ENCODE measurements around the gene ANXA9. TPM values are rescaled to one million over a fixed set of nuclear protein-coding genes. Genes with fewer than 3 reads are reported as not detected.

The ANXA9 gene, protein sequence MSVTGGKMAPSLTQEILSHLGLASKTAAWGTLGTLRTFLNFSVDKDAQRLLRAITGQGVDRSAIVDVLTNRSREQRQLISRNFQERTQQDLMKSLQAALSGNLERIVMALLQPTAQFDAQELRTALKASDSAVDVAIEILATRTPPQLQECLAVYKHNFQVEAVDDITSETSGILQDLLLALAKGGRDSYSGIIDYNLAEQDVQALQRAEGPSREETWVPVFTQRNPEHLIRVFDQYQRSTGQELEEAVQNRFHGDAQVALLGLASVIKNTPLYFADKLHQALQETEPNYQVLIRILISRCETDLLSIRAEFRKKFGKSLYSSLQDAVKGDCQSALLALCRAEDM
- 1 to 10 TPM; 7.7 to 9.7 (median 8.6) TPM for polyA plus RNA-seq (ENCODE audit: insufficient read depth in 1 of 5, insufficient read length in 5 of 5, low replicate concordance in 1 of 5)
- long read RNA-seq, donor 1, result 0 reads
- long read RNA-seq, donor 2, result 0 reads
- long read RNA-seq, donor 3, partial matches to known transcripts, result 14 of 14 reads
- long read RNA-seq, donor 3, other reads (novel, unspliced or antisense), result 0 of 14 reads
- long read RNA-seq, donor 4, result 0 reads
- long read RNA-seq, donor 5, partial matches to known transcripts, result 6 of 6 reads
- long read RNA-seq, donor 5, other reads (novel, unspliced or antisense), result 0 of 6 reads
- long read RNA-seq, donor 6, partial matches to known transcripts, result 48 of 49 reads
- long read RNA-seq, donor 6, other reads (novel, unspliced or antisense), result 0 of 49 reads
- long read RNA-seq, donor 7, partial matches to known transcripts, result 57 of 57 reads
- long read RNA-seq, donor 7, other reads (novel, unspliced or antisense), result 0 of 57 reads
- long read RNA-seq, donor 8, partial matches to known transcripts, result 15 of 15 reads
- long read RNA-seq, donor 8, other reads (novel, unspliced or antisense), result 0 of 15 reads

DNA sequence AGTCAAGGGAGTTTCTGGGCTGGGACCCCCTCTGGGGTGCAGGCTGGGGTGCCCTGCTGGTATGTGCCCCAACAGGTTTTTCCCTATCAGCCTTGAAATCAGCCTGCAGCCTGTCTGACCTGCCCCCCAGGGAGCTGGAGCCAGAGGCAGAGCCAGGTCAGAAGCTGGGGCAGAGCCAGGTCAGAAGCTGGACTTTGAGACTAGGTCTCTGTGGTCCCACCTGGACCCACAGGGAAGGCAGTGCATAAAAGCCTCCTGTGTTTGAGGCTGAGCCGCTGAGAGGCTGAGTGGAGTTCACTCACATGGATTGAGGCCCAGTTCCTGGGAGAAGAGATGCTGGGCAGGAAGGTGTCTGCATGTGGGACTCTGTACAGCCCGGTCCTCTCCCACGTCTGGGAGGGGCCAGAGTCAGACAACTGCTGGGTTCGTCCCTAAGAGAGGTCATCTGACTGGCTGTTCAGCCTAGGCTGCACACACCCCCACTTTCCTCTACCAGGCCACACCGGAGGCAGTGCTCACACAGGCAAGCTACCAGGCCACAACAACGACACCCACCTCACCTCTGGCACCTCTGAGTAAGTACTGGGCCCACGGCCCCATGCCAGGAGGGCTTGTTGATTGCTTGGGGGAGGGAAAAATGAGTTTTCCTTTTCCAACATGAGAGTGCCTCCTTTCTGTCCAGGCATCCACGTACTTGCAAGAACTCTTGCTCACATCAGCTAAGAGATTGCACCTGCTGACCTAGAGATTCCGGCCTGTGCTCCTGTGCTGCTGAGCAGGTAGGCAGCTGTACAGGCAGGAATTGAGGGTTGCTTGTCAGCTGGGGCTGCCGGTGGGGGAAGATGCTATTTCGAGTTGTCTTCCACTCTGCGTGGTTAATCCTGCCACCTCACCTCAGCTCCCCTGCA is at the start of gene ANXA9:
Gene ANXA9, plus strand, starts transcription at position 488 of the 908 bp plus-strand sequence. CDS start 814 bp downstream, outside the sequence.
- DNase-seq, result no peak

- DNase-seq, result no peak
Observed at GRCh38 chr1:150944856-150945255, 37.2 kb upstream of the ANXA9 start.

DNA sequence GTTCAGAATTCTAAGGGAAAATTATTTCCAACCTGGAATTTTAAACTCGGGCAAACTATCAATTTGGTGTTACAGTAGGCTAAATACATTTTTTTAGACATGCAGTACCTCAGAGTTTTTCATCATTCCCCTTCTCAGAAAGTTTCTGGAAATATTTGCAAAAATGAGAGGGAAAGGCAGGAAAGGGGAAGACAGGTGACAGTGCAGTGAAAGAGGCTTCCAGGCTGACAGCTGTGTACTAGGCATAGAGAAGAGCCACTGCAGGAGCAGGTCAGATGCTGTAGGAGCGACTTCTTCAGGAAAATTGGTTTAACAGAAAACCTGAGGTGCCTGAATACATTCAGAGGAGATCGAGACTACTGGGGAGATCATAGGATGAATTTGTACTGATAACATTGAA is 27.4 kb upstream of the ANXA9 start:
- no peak for DNase-seq

DNA sequence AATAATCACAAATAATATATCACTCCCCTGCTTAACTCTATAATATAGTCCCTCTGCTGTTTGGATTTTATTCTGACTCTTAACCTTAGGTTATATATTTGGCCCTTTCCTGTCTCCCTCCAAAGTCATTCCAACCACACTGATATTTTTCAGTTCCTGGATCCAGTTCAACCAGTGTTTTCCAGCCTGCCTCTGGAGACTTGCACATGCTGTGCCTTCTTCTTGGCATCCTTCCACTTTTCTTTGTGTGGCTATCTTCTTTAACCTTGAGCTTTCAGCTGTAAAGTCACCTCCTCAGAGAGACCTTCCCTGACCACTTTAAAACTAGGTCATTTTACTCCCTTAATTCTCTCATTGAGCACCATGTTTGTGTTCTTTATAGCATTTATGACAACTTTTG is 26.8 kb upstream of the ANXA9 start:
- DNase-seq, result no peak

- no peak for DNase-seq
Observed at GRCh38 chr1:150957666-150958065, 24.4 kb upstream of the ANXA9 start.

- DNase-seq, result no peak
Observed at GRCh38 chr1:150960646-150961045, 21.4 kb upstream of the ANXA9 start.

DNA sequence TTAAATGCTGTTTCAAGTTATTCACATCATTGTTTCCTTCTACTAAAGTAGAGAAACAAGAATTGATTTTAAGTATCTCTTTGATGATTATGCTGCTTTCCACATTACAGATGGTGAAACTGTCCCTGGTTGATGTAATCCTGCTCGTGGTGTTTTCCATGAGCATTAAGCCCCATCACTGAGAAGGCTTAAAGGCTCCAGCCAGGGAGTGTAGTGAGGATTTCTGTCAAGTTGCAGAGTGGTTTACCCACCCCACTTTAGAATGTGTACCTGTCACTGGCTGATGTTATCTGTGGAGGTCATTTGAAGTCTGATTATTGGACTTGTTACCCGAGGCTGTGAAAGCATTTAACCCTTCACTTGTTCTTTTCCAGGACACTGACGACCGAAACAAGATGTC is 20.3 kb upstream of the ANXA9 start:
- DNase-seq, result no peak

DNA sequence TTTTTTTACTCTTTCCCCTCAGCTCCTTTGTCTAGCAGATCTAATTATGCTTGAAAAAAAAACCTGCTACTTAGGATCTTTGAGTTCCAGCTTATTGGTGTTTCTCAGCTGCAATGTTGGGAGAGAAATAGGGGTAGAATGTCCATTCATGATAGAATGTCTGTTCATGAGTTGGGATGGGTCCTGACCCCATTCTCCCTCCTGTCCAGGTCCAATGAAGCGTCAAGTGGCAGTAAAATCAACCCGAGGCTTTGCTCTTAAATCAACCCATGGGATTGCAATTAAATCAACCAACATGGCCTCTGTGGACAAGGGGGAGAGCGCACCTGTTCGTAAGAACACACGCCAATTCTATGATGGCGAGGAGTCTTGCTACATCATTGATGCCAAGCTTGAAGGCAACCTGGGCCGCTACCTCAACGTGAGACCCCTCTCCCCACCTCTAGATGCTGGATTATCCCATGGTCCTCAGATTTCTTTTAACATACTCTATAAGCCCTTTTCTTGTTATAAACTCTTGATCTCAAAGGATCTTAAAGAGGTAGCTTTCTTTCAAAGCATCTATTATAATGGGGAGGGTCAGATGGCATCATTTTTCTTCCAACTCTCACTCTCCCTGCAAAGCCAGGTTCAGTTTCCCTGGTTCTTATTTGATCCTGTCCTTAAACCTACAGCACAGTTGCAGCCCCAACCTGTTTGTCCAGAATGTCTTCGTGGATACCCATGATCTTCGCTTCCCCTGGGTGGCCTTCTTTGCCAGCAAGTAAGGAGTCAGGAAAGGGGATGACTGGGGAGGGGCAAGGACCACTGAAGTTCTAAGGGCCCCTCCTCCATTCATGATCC is 18.6 kb upstream of the ANXA9 start:
- no peak for DNase-seq

GRCh38 chr1:150964164-150964489 is 18.0 kb upstream of the ANXA9 start:
- DNase-seq, result no peak

DNA sequence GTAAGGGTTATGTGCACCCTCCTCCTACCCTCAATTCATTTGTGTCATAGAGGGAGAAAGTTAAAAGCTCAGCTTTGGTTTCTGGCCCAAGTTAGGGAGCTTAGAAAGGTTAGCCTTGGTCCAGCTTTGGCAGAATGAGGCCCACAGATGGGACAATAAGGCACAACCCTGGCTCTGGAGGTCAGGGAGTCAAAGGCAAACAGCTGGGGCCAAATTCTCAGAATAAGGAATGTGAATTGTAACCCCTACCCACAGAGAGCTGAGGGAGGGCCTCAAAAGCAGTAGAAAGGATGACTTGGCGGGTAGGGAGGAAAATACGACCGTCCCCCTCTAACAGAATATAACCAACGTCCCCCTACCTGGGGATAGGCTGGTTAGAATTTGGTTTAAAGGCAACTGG is 16.5 kb upstream of the ANXA9 start:
- DNase-seq, result no peak

GRCh38 chr1:150966011-150966410 is 16.1 kb upstream of the ANXA9 start:
- no peak for DNase-seq

DNA sequence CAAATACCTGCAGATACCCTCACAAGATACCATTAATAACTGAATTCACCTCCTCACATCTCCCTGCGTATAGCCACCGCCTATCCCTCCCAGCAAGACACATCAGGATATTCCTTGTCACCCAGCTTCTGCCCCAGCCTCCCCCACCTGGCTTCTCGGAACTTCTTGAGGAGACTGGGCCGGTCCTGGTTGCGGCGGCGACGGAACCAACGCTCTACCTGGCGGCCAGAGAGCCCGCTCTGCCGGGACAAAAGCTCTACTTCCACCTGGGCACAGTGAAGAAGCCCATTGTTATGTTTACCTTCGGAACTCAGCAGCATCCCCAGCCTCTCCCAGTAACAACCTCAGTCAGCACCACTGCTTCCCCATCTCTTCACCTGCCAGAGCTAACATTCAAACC is 14.2 kb upstream of the ANXA9 start:
- DNase-seq, result no peak

DNA sequence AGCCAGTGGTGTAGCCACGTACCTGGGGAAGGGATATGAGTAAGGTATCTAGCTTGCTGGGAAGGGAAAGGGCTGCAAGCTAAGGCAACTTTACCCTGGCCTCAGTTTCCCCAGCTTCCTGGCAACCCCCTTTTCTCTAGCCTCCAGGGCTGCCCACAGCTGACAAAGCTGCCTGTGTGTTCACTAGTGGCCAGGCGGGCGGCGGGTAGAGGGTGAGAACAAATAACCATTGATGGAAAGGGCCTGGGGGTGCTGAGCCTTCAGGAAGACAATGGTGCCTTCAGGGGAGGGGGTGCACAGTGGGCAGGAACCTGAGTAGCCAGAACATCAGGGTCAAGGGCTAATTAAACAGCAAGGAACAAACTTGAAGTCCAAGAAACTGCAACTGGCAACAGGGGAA is 13.6 kb upstream of the ANXA9 start:
- DNase-seq, result no peak

DNA sequence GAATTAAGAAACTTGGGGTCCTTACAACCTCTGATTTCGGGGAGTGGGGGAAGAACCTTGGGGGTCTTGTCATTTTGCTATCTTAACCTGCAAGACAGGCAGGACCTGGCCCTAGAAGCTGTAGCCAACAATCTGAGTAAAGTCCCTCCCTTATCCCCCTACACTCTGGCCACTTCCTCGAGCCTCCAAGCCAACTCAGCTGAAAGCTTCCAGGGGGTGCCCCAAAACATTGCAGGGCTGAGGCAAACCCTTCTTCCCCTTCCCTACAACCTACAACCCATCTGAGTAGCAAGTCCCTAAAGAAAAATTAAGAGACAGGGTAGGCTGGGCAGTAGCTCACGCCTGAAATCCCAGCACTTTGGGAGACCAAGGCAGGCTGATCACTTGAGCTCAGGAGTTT is 12.5 kb upstream of the ANXA9 start:
- no peak for DNase-seq

- DNase-seq, result peak; percentile 82 to 86
Observed at GRCh38 chr1:150970808-150971582, 11.1 kb upstream of the ANXA9 start.

DNA sequence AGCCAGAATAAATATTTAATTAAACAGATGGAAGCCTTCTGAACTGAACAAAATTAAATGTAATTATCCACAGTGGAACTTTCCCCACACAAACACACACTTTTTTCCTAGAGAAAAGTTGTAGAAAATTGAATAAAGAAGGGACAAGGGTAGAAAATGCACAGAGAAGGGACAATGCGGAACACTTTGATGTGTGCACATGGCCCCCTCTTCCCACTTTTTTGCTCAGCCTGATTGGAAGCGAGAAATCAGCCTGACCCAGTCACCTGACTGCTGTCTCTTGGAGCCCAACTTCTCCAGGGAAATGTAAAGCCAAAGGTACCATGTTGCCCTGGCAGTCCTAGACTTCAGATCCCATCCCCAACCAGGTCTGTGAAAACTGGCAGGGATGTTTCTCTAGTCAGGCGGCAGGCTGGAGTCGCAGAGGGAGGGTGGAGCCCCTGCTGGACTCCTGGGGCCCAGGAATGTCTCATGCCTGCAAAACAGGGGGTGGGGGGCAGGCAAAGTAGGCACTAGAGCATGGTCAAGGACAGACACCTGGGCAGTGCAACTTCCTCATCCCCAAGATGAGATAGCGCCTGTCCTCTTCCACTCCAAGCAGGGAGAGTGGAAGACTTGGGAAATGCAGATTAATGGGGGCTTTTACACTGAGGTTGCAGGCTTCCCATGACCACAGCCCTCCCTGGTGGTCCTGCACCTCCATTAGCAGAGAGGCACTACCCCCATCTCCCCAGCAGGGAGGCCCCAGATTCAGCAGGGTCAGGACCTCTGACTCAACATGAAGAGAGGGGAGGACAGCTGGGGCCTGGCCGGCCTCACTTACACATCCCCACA is 10.3 kb upstream of the ANXA9 start:
- DNase-seq, result no peak

- DNase-seq, result no peak
Observed at GRCh38 chr1:150972417-150972940, 9.6 kb upstream of the ANXA9 start.

GRCh38 chr1:150973258-150973835 is 8.7 kb upstream of the ANXA9 start:
- DNase-seq, result no peak

Measured in right lung (tissue), 10 donors.